HT-29 (cell line): ENCODE measurements around the gene SHC1. TPM values are rescaled to one million over a fixed set of nuclear protein-coding genes. Genes with fewer than 3 reads are reported as not detected.

Experiments used
- DNase-seq: peaks from one replicate; pipeline ENCODE4 v3.0.0-alpha.2; 2015; ENCODE audit warnings: low spot score
- total RNA-seq: library from RNA; depleted of rRNA; stranded (reverse); fragments of >200 nt; shearing (Covaris generic); gene quantifications from 2 replicates; pipeline ENCODE4 v1.2.3, GENCODE V29; 2014

SHC1 gene
- total RNA-seq, 1 experiment from 2014 or later, result 120 TPM

- DNase-seq, result peak; percentile 99
Observed at GRCh38 chr1:154974102-154974807, 3.7 kb upstream of the SHC1 start, which contains the start of gene CKS1B. Gene CKS1B (plus strand): TSS chr1:154974681. CDS start chr1:154974746, 65 bp downstream.

- DNase-seq, result peak; percentile 99
Observed at GRCh38 chr1:154973344-154974101, 3.0 kb upstream of the SHC1 start.

GRCh38 chr1:154972517-154973343 is 2.2 kb upstream of the SHC1 start:
- DNase-seq, result peak; percentile 93

- no peak for DNase-seq
Observed at GRCh38 chr1:154972213-154972516, 1.6 kb upstream of the SHC1 start.

GRCh38 chr1:154971341-154971998 is 923 bp upstream of the SHC1 start:
- peak; percentile 55 for DNase-seq

- DNase-seq, result no peak
Observed at GRCh38 chr1:154969860-154970452, 591 bp downstream of the SHC1 start.

- DNase-seq, result no peak
Observed at GRCh38 chr1:154969246-154969645, 1.3 kb downstream of the SHC1 start.

- no peak for DNase-seq
Observed at GRCh38 chr1:154968731-154969130, 1.8 kb downstream of the SHC1 start.

GRCh38 chr1:154967331-154967950 is 3.1 kb downstream of the SHC1 start:
- no peak for DNase-seq

GRCh38 chr1:154966111-154966510 is 4.4 kb downstream of the SHC1 start:
- no peak for DNase-seq

GRCh38 chr1:154964359-154964758 is 6.2 kb downstream of the SHC1 start:
- no peak for DNase-seq

- DNase-seq, result no peak
Observed at GRCh38 chr1:154963643-154964042, 6.9 kb downstream of the SHC1 start.

- DNase-seq, result no peak
Observed at GRCh38 chr1:154962795-154963330, 7.7 kb downstream of the SHC1 start.

GRCh38 chr1:154962156-154962749 is 8.3 kb downstream of the SHC1 start:
- peak; percentile 50 for DNase-seq

- DNase-seq, result peak; percentile 79
Observed at GRCh38 chr1:154961207-154962155, 9.1 kb downstream of the SHC1 start, which contains the start of gene PYGO2. Gene PYGO2 (minus strand): TSS chr1:154961782. CDS start chr1:154961576, 206 bp downstream.

GRCh38 chr1:154960446-154961136 is 10.0 kb downstream of the SHC1 start:
- no peak for DNase-seq

GRCh38 chr1:154959426-154959780 is 11.1 kb downstream of the SHC1 start:
- DNase-seq, result no peak

GRCh38 chr1:154958681-154959425 is 11.7 kb downstream of the SHC1 start:
- DNase-seq, result no peak
